H1 (cell line): Measurements from ENCODE around the gene VWF. TPM values are rescaled to one million over a fixed set of nuclear protein-coding genes. Genes with fewer than 3 reads are reported as not detected.

ENCODE experiments used
- CTCF ChIA-PET: fragments of 300-600 bp; sonication (Branson Sonifier 250); formaldehyde crosslinking; loops from one replicate; lab custom pipeline; 2021; ENCODE audit not compliant: partially characterized antibody; lab: Charles Lee
- POLR2A ChIA-PET: fragments of 300-600 bp; sonication (Branson Sonifier 250); formaldehyde crosslinking; loops from one replicate; lab custom pipeline; 2021; ENCODE audit warnings: inconsistent platforms; ENCODE audit not compliant: partially characterized antibody; lab: Charles Lee
- DNase-seq, 2 experiments: peaks; one replicate each; pipeline versions ENCODE4 v3.0.0 to v3.0.0-alpha.2; 2010 to 2022; ENCODE audit warnings: low spot score in 2 of 2, low read depth in 1 of 2, mixed read lengths in 1 of 2
- FAIRE-seq: peaks from 2 replicates; lab custom pipeline; 2011; peaks lifted over from hg19 to GRCh38; lab: Jason Lieb, UNC
- H2AFZ ChIP-seq: 2 replicates; pipeline ENCODE4 v1.8.1; 2012; ENCODE audit warnings: low read length, inconsistent platforms
- H2AK5ac ChIP-seq: 2 replicates; pipeline ENCODE4 v1.6.1; 2013; ENCODE audit warnings: low read depth, low read length
- H2BK120ac ChIP-seq: replicated peaks from 2 replicates; pipeline ENCODE3; 2013; ENCODE audit warnings: low read depth, low read length, inconsistent platforms
- H2BK12ac ChIP-seq: 2 replicates; pipeline ENCODE4 v1.6.1; 2013; ENCODE audit warnings: low read depth, low read length
- H2BK15ac ChIP-seq: 2 replicates; pipeline ENCODE4 v1.6.1; 2013; ENCODE audit warnings: low read length
- H2BK20ac ChIP-seq: 2 replicates; pipeline ENCODE4 v1.6.1; 2013; ENCODE audit warnings: low read length
- H2BK5ac ChIP-seq: 2 replicates; pipeline ENCODE4 v1.6.1; 2013; ENCODE audit warnings: low read depth, low read length
- H3K14ac ChIP-seq: 2 replicates; pipeline ENCODE4 v1.6.1; 2013; ENCODE audit warnings: inconsistent platforms; ENCODE audit not compliant: insufficient read length
- H3K18ac ChIP-seq: 2 replicates; pipeline ENCODE4 v1.6.1; 2013; ENCODE audit warnings: low read length; ENCODE audit errors: extremely low read depth
- H3K23ac ChIP-seq: 2 replicates; pipeline ENCODE4 v1.6.1; 2013; ENCODE audit warnings: inconsistent platforms; ENCODE audit not compliant: insufficient read length
- H3K23me2 ChIP-seq: 2 replicates; pipeline ENCODE4 v1.6.1; 2013; ENCODE audit warnings: low read depth, low read length
- H3K27ac ChIP-seq: 2 replicates; pipeline ENCODE4 v1.6.1; 2011; ENCODE audit warnings: low read depth, low read length, inconsistent platforms
- H3K27me3 ChIP-seq, 4 experiments: replicated peaks in 1 of 4; 1 replicate in 1 of 4; 2 replicates in 3 of 4; pipeline versions ENCODE4 v1.6.1 to v1.8.1; 2011 to 2013; ENCODE audit warnings: low read length in 3 of 4, mild to moderate bottlenecking in 3 of 4, inconsistent platforms in 2 of 4, mixed read lengths in 2 of 4, moderate library complexity in 1 of 4; ENCODE audit not compliant: control insufficient read depth in 3 of 4, insufficient read depth in 3 of 4; ENCODE audit errors: extremely low read depth in 1 of 4
- H3K36me3 ChIP-seq, 4 experiments: 2 replicates each; pipeline versions ENCODE4 v1.6.1 to v1.8.1; 2011 to 2013; ENCODE audit warnings: mild to moderate bottlenecking in 4 of 4, low read length in 3 of 4, moderate library complexity in 2 of 4, control low read depth in 1 of 4, inconsistent platforms in 1 of 4; ENCODE audit not compliant: insufficient read depth in 4 of 4, control insufficient read depth in 2 of 4
- H3K4ac ChIP-seq: replicated peaks from 2 replicates; pipeline ENCODE3; 2013; ENCODE audit warnings: low read length, low read depth, mixed read lengths, inconsistent platforms; ENCODE audit not compliant: insufficient read length
- H3K4me1 ChIP-seq, 4 experiments: replicated peaks in 1 of 4; 1 replicate in 1 of 4; 2 replicates in 3 of 4; pipeline versions ENCODE4 v1.6.1 to v1.8.1; 2011 to 2013; ENCODE audit warnings: low read length in 3 of 4, inconsistent platforms in 2 of 4, mixed read lengths in 1 of 4; ENCODE audit not compliant: insufficient read depth in 4 of 4, control insufficient read depth in 3 of 4
- H3K4me2 ChIP-seq, 2 experiments: 2 replicates each; pipeline versions ENCODE4 v1.6.1 to v1.8.1; 2011 to 2013; ENCODE audit warnings: low read depth in 2 of 2, low read length in 2 of 2, control low read depth in 1 of 2, inconsistent platforms in 1 of 2, mild to moderate bottlenecking in 1 of 2; ENCODE audit not compliant: insufficient read depth in 1 of 2
- H3K4me3 ChIP-seq, 4 experiments: fragments of 200-600, 300-600 bp in 1 of 4; sonication (generic), shearing (Covaris generic), sonication (Bioruptor Twin) in 1 of 4; 2 replicates each; pipeline versions ENCODE4 v1.5.1 to v1.8.1; 2011 to 2016; ENCODE audit warnings: low read length in 4 of 4, low read depth in 3 of 4, control low read depth in 2 of 4, inconsistent platforms in 2 of 4, mild to moderate bottlenecking in 2 of 4, mixed read lengths in 1 of 4, moderate library complexity in 1 of 4; ENCODE audit not compliant: insufficient read depth in 2 of 4; ENCODE audit errors: extremely low read depth in 1 of 4
- H3K56ac ChIP-seq: replicated peaks from 2 replicates; pipeline ENCODE3; 2013; ENCODE audit warnings: low read depth, mild to moderate bottlenecking, mixed read lengths, low read length, inconsistent platforms; ENCODE audit not compliant: insufficient read length
- H3K79me1 ChIP-seq: 2 replicates; pipeline ENCODE4 v1.6.1; 2013; ENCODE audit warnings: low read depth, low read length, control low read depth
- H3K79me2 ChIP-seq, 2 experiments: 2 replicates each; pipeline versions ENCODE4 v1.6.1 to v1.8.1; 2012 to 2013; ENCODE audit warnings: low read length in 2 of 2, mild to moderate bottlenecking in 2 of 2, inconsistent platforms in 1 of 2; ENCODE audit not compliant: insufficient read depth in 2 of 2, control insufficient read depth in 1 of 2
- H3K9ac ChIP-seq, 4 experiments: replicated peaks in 1 of 4; 1 replicate in 1 of 4; 2 replicates in 3 of 4; pipeline versions ENCODE4 v1.6.1 to v1.8.1; 2011 to 2013; ENCODE audit warnings: low read depth in 3 of 4, low read length in 3 of 4, control low read depth in 2 of 4, mild to moderate bottlenecking in 2 of 4, moderate library complexity in 2 of 4, inconsistent platforms in 1 of 4; ENCODE audit errors: extremely low read depth in 1 of 4
- H3K9me3 ChIP-seq, 2 experiments: 2 replicates each; pipeline versions ENCODE4 v1.6.1 to v1.8.1; 2012 to 2013; ENCODE audit warnings: mild to moderate bottlenecking in 2 of 2, moderate library complexity in 2 of 2, control low read depth in 1 of 2, inconsistent platforms in 1 of 2, low read depth in 1 of 2, low read length in 1 of 2, mixed read lengths in 1 of 2; ENCODE audit not compliant: insufficient read depth in 2 of 2
- H4K20me1 ChIP-seq, 2 experiments: replicated peaks in 1 of 2; 2 replicates each; pipeline versions ENCODE3 to v1.8.1; 2011 to 2013; ENCODE audit warnings: inconsistent platforms in 2 of 2, low read length in 2 of 2, mild to moderate bottlenecking in 1 of 2; ENCODE audit not compliant: insufficient read depth in 2 of 2, control insufficient read depth in 1 of 2
- H4K5ac ChIP-seq: 2 replicates; pipeline ENCODE4 v1.6.1; 2013; ENCODE audit warnings: low read length, low read depth, mixed read lengths, inconsistent platforms; ENCODE audit not compliant: insufficient read length
- H4K8ac ChIP-seq: 2 replicates; pipeline ENCODE4 v1.8.0; 2013; ENCODE audit warnings: mild to moderate bottlenecking, moderate library complexity, low read length, inconsistent platforms; ENCODE audit not compliant: insufficient read depth; ENCODE audit errors: extremely low read depth
- H4K91ac ChIP-seq: replicated peaks from 2 replicates; pipeline ENCODE3; 2013; ENCODE audit warnings: low read length, mixed read lengths, inconsistent platforms; ENCODE audit not compliant: insufficient read length
- ASH2L ChIP-seq: fragments of 200-600, 300-600 bp; sonication (generic); IDR thresholded peaks from one replicate; pipeline ENCODE4 v1.7.1; 2017; ENCODE audit warnings: low read length
- CREB1 ChIP-seq: IDR thresholded peaks from 2 replicates; pipeline ENCODE4 v1.6.1; 2012; ENCODE audit warnings: inconsistent platforms
- RAD21 ChIP-seq, 2 experiments: IDR thresholded peaks in 1 of 2; conservative IDR thresholded peaks in 1 of 2; 2 replicates each; pipeline ENCODE4 v1.6.1; 2011; ENCODE audit warnings: low read depth in 2 of 2, low read length in 2 of 2, improper control_type of control experiment in 1 of 2, inconsistent platforms in 1 of 2, mild to moderate bottlenecking in 1 of 2, moderate library complexity in 1 of 2
- SUZ12 ChIP-seq: fragments of 200-600 bp; sonication (generic); IDR thresholded peaks from 2 replicates; pipeline ENCODE4 v1.6.1; 2012; ENCODE audit warnings: mild to moderate bottlenecking, inconsistent platforms, low read length, moderate library complexity, mixed read lengths
- TBP ChIP-seq: IDR thresholded peaks from 2 replicates; pipeline ENCODE4 v1.6.1; 2011; ENCODE audit warnings: low read depth, low read length, improper control_type of control experiment
- TEAD4 ChIP-seq: IDR thresholded peaks from 2 replicates; pipeline ENCODE4 v1.6.1; 2012; ENCODE audit warnings: low read depth, low read length, inconsistent platforms, mixed read lengths
- WGBS, 2 experiments: shearing (Covaris generic) in 1 of 2; methylation state at CpG; one replicate each; pipeline versions ENCODE4 v1.1.6 to v1.1.7; 2013 to 2015; ENCODE audit warnings: low lambda C conversion rate in 2 of 2, mixed read lengths in 2 of 2, inconsistent platforms in 1 of 2, low coverage in 1 of 2, missing lambda C conversion rate in 1 of 2; ENCODE audit not compliant: insufficient replicate concordance in 2 of 2, insufficient coverage in 1 of 2, insufficient read length in 1 of 2; ENCODE audit errors: extremely low coverage in 1 of 2, missing lambda C conversion rate in 1 of 2; 5-methylcytosine and 5-hydroxymethylcytosine counted together
- polyA plus RNA-seq, 7 experiments: library from polyadenylated mRNA; depleted of rRNA in 3 of 7; stranded (reverse) in 5 of 7; unstranded in 2 of 7; fragments of >200 nt in 5 of 7; fragments of 200-250 nt in 2 of 7; gene quantifications; 1 replicate in 5 of 7; 2 replicates in 1 of 7; 4 replicates in 1 of 7; pipeline versions ENCODE4 v1.2.1 to v1.2.3, GENCODE V29; 2011 to 2013; ENCODE audit warnings: missing spikeins in 2 of 7, mixed read lengths in 2 of 7
- total RNA-seq: library from RNA; stranded (reverse); fragmentation: NEBNext Ultra II Directional; extraction: Animal tissue kit (Norgen Biotek cat#: 25700); gene quantifications from 2 replicates; pipeline ENCODE4 v1.2.1, GENCODE V29; 2021

Gene VWF
- total and polyA plus RNA-seq, 2 of the 8 experiments (the other 6 are each of a cell fraction or from before 2014, with no cell fraction given), result 0.39 to 0.60 TPM

- Histone ChIP-seq H3K4ac (no peak overlapping the region), H2BK5ac (no peak overlapping the region), H4K8ac (no peak overlapping the region), H4K91ac (no peak overlapping the region), H3K9ac (no peak overlapping the region), H3K27me3 (no peaks in the 10 kb centered on the region), H3K79me2 (no peaks in the 10 kb centered on the region), H3K36me3 (no peaks in the 10 kb centered on the region), H3K23me2 (no peaks in the 10 kb centered on the region), H4K5ac (no peak overlapping the region), H3K4me1 (peaks cover 0 to 2% (median 0%) of the 10 kb centered on the region in 4 experiments; a peak in 1 of 7 replicates), H3K27ac (no peak overlapping the region), H3K4me2 (no peak overlapping the region), H2BK20ac (no peak overlapping the region), H3K79me1 (no peaks in the 10 kb centered on the region), H2BK12ac (no peak overlapping the region), H3K4me3 (no peak overlapping the region), H3K14ac (no peak overlapping the region), H3K18ac (no peak overlapping the region), H2AK5ac (no peak overlapping the region), H2BK120ac (no peak overlapping the region), H4K20me1 (no peaks in the 10 kb centered on the region), H2BK15ac (no peak overlapping the region), H3K56ac (no peak overlapping the region), H2AFZ (no peak overlapping the region), H3K9me3 (no peaks in the 10 kb centered on the region), H3K23ac (no peak overlapping the region)
- POLR2A ChIA-PET, result no interaction called here
- CTCF ChIA-PET, result interaction anchor here (0.7 to 2.7 kb wide), 6 partner anchors 9 to 163 kb away, joined by 3 to 14 read pairs (median 6); no protein-coding TSS in a partner anchor
- FAIRE-seq, result no peak
- 85% methylated on average over 7 of the region's 7 CpGs; no CpG with 5 or more reads in 1 of the 2 experiments for WGBS, 2 experiments
- no peak for DNase-seq
- TF ChIP-seq ASH2L (no peak), TEAD4 (no peak), RAD21 (IDR thresholded peaks at IDR 0.05 in 1 of 2, conservative IDR thresholded peaks at IDR 0.05 in 1 of 2; ENCODE audit: low read depth in 2 of 2, low read length in 2 of 2) (no peak), TBP (no peak), SUZ12 (no peak), CREB1 (no peak)
Measured at GRCh38 chr12:5908251-5908650, 216.2 kb downstream of the VWF start.
